Measurements from ENCODE around the gene LYRM2.

The LYRM2 gene

DNA sequence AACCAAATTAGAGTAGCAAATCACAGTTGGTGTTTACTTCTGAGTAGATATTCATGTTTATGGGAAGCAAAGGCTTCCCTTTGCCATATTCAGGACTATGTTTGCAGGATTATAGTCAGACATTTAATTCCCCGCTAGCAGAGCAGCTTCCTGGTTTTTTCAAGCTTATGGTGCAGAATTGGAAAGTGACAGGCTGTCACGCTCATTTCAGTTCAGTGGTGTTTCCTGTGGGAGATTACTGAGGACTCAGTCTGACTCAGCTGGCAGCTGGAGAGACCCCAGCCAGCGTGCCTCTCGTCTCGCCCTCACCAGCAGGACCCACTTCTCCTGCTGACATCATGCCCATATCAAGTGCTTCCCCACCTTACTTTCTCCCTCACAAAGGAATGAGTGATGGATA lies 85.1 kb downstream of the LYRM2 start:
- no peak for DNase-seq

DNA sequence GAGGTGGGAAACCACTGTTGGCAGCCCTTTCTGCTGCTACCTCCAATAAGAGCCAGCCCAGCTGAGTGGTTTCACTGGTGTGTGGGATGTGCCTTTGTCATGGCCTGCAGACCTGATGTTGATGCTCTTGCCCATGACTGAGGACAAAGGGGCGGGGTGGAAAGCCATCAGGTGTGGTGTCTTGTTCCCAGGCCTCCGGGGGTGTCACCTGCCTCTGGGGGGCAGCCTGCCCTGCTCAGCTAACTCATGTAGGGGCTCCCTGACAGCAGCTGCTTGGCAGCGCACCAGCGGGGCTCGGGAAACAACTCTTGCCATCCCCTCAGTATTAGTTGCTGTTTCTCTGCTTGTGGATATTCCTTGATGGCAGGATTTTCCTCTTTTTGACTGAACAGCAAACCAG lies 91.3 kb downstream of the LYRM2 start:
- no peak for DNase-seq

DNA sequence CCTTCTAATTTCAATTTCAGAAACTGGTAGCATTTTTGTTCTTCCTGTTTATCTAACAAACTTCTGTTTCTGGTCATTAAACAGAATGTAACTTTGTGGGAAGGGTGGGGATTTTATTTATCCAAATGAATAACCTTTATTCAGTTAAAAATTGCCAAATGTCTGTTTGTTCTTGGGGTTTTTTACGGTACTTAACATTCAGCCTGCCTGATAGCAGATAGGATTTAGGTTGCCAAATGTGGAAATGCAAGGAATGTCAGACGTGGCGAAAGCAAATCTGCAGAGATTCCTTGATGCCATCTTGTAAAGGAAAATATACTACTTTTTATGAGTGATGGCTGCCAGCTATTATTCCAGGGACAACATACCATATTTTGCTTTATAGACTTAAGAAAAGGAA lies 95.7 kb downstream of the LYRM2 start:
- no peak for DNase-seq

GRCh38 chr6:89542081-89542857 lies 96.3 kb downstream of the LYRM2 start:
- no peak for DNase-seq

GRCh38 chr6:89539779-89540178 lies 98.8 kb downstream of the LYRM2 start:
- DNase-seq = no peak

DNA sequence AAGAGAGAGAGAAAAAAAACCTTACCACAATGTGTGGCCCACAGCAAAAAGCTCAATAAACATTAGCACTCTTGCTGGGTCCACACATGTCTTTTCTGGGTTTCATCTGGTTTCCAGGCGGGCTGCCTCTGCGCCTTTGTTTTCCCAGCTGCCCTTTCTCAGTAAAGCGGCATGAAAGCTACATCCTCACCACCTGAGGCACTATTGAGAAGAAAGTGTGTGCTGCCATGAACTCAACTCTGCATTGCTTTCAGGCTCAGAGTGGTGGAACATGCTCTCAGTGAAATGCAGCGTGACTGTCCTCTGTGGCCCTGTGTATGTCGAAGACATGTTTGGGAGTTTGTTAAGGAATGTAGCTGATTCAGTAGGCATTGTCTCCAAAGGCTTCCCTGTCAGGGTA lies 102.3 kb downstream of the LYRM2 start:
- no peak for DNase-seq

GRCh38 chr6:89530982-89531381 lies 107.6 kb downstream of the LYRM2 start:
- no peak for DNase-seq

DNA sequence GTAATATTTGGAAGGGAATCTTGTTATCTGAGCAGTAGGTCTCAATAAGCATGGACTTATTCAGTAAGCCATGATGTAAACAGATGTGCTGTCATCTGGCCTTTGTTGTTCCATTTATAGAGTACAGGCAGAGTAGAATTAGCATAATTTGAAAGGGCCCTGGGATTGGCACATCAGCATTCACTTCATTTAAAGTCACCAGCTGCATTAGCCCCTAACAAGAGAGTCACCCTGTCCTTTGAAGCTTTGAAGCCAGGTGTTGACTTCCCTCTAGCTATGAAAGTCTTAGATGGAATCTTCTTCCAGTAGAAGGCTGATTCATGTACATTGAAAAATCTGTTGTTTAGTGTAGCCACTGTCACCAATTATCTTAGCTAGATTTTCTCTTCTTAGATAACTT lies 109.7 kb downstream of the LYRM2 start:
- DNase-seq = no peak

- DNase-seq = no peak
Measured at GRCh38 chr6:89527634-89528033, 110.9 kb downstream of the LYRM2 start.

GRCh38 chr6:89526563-89526869 lies 112.0 kb downstream of the LYRM2 start:
- DNase-seq = no peak

DNA sequence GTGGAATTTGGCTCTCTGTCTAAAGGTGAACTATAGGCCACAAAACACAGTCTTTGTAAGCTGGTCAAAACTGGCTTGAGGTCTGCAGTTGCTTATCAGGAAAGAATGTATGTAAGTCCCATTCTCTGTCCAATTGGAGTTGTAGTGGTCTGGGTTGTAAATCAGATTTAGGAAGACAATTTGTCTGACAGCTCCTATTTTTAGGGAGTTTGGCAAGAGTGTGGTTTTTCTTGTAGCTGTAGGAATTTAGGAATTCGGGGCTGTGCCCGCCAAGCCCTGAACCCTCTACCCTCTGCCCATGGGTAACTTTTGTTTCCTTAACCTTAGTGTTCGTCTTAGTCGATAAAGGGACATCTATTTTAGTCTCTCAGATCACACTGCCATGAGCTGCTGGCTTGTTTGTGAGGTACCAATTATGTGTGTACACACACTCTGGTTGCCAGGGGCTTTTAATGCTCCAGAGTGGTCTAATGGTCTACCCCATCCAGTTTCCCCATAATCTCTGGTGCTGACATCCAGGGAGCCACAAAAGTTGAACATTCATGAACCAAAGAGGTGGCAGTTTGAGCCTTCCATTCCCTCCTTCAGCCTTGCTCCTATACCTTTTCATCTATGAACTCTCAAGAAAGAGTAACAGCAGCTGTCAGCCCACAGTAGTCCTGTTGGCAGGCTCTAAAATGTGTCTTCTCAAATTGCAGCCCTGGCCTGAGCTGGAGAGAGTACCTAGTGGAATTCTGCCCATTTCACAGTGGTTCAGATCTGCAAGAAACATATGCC lies 112.6 kb downstream of the LYRM2 start:
- no peak for DNase-seq

- no peak for DNase-seq
Measured at GRCh38 chr6:89522778-89523177, 115.8 kb downstream of the LYRM2 start.

DNA sequence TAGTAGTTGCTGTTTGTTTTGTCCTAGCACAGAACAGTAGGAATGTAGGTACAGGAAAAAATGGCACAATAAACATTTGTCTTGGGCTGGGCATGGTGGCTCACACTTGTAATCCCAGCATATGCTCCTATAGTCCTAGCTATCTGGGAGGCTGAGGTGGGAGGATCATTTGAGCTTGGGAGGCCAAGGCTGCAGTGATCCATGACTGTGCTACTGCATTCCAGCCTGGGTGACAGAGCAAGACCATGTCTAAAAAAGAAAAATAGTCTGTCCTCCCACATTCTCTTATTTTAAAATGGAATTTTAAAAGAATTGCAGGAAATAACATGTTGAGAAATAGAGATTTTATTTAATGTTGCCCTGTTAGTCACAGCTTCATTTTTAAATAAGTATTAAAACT lies 117.8 kb downstream of the LYRM2 start:
- no peak for DNase-seq

GRCh38 chr6:89518352-89519055 lies 120.0 kb downstream of the LYRM2 start:
- DNase-seq = no peak
